K562 (cell line): Measurements from ENCODE around the gene AJM1. TPM values are rescaled to one million over a fixed set of nuclear protein-coding genes. Genes with fewer than 3 reads are reported as not detected.

ENCODE experiments used
- ATAC-seq: fragments of 200-7000 bp; cut with Tn5 transposase; 3 replicates; pipeline ENCODE4 v1.9.1; 2020; ENCODE audit warnings: moderate library complexity
- BruUV-seq: library from RNA; stranded (reverse); fragments of 400-500 nt; replicated peaks from 2 replicates; lab custom pipeline; 2021; lab: Mats Ljungman, UMichigan
- CTCF ChIA-PET: fragments of 300-600 bp; formaldehyde crosslinking; extraction: SDS; loops from one replicate; lab custom pipeline; 2021; ENCODE audit warnings: low intra/inter-chr PET ratio; lab: Yijun Ruan, JAX
- POLR2A ChIA-PET: fragments of 300-600, 350-650 bp; sonication (Branson Sonifier 250); formaldehyde crosslinking; extraction: SDS; loops from one replicate; lab custom pipeline; 2021; ENCODE audit warnings: antibody characterized with exemption, inconsistent platforms; lab: Yijun Ruan, JAX
- DNase-seq, 4 experiments: peaks; one replicate each; pipeline versions ENCODE4 v3.0.0 to v3.0.0-alpha.2; 2011 to 2018; ENCODE audit warnings: low spot score in 3 of 4, mixed read lengths in 3 of 4; ENCODE audit errors: extremely low read depth in 1 of 4
- FAIRE-seq: peaks from 2 replicates; lab custom pipeline; 2011; peaks lifted over from hg19 to GRCh38; lab: Jason Lieb, UNC
- H2AFZ ChIP-seq: 2 replicates; pipeline ENCODE4 v1.6.0; 2011; ENCODE audit warnings: low read depth, low read length, control low read depth, inconsistent platforms
- H3K27ac ChIP-seq: fragments of 200-600 bp; 3 replicates; pipeline ENCODE4 v1.8.0; 2011; ENCODE audit warnings: low read depth, mild to moderate bottlenecking, control low read depth, inconsistent platforms, low read length, moderate library complexity, mixed read lengths; ENCODE audit errors: extremely low read depth
- H3K27me3 ChIP-seq, 2 experiments: fragments of 300-600 bp in 1 of 2; 2 replicates in 1 of 2; 3 replicates in 1 of 2; pipeline versions ENCODE4 v1.6.0 to v1.8.0; 2011; ENCODE audit warnings: inconsistent platforms in 2 of 2, low read length in 2 of 2, mild to moderate bottlenecking in 1 of 2, mixed read lengths in 1 of 2, moderate library complexity in 1 of 2; ENCODE audit not compliant: control insufficient read depth in 2 of 2, insufficient read depth in 2 of 2
- H3K36me3 ChIP-seq: fragments of 300-600 bp; 3 replicates; pipeline ENCODE4 v1.8.0; 2011; ENCODE audit warnings: mild to moderate bottlenecking, low read length, inconsistent platforms; ENCODE audit not compliant: control insufficient read depth, insufficient read depth
- H3K4me1 ChIP-seq, 2 experiments: fragments of 200-600 bp in 1 of 2; replicated peaks in 1 of 2; 2 replicates in 1 of 2; 3 replicates in 1 of 2; pipeline versions ENCODE4 v1.5.1 to v1.8.0; 2011; ENCODE audit warnings: inconsistent platforms in 2 of 2, low read length in 2 of 2, mild to moderate bottlenecking in 1 of 2, mixed read lengths in 1 of 2, moderate library complexity in 1 of 2; ENCODE audit not compliant: control insufficient read depth in 2 of 2, insufficient read depth in 2 of 2
- H3K4me2 ChIP-seq: 2 replicates; pipeline ENCODE4 v1.6.1; 2011; ENCODE audit warnings: low read length, control low read depth, inconsistent platforms, mixed read lengths; ENCODE audit not compliant: insufficient read depth
- H3K4me3 ChIP-seq: fragments of 200-600 bp; sonication (generic), shearing (Covaris generic); 2 replicates; pipeline ENCODE4 v1.5.1; 2016; ENCODE audit warnings: control low read depth, inconsistent platforms
- H3K79me2 ChIP-seq: fragments of 200-600 bp; 3 replicates; pipeline ENCODE4 v1.8.0; 2011; ENCODE audit warnings: low read length, inconsistent platforms; ENCODE audit not compliant: control insufficient read depth, insufficient read depth
- H3K9ac ChIP-seq, 2 experiments: 2 replicates each; pipeline versions ENCODE4 v1.6.0 to v1.6.1; 2011; ENCODE audit warnings: low read depth in 2 of 2, low read length in 2 of 2, control low read depth in 1 of 2, inconsistent platforms in 1 of 2, mild to moderate bottlenecking in 1 of 2, mixed read lengths in 1 of 2; ENCODE audit not compliant: insufficient read depth in 1 of 2
- H3K9me1 ChIP-seq: one replicate; pipeline ENCODE4 v1.6.0; 2011; ENCODE audit warnings: inconsistent platforms, mild to moderate bottlenecking, low read length, moderate library complexity; ENCODE audit not compliant: control insufficient read depth, insufficient read depth
- H3K9me3 ChIP-seq: replicated peaks from 2 replicates; pipeline ENCODE4 v1.5.1; 2011; ENCODE audit warnings: low read depth, low read length, inconsistent platforms; ENCODE audit not compliant: control insufficient read depth, insufficient read depth
- H4K20me1 ChIP-seq: replicated peaks from 2 replicates; pipeline ENCODE4 v1.6.1; 2011; ENCODE audit warnings: low read length, inconsistent platforms, mixed read lengths; ENCODE audit not compliant: control insufficient read depth, insufficient read depth
- MNT ChIP-seq, 2 experiments: fragments of 450-650 bp; conservative IDR thresholded peaks; 2 replicates each; pipeline ENCODE4 v1.6.1; 2017; ENCODE audit warnings: mild to moderate bottlenecking in 2 of 2, moderate library complexity in 2 of 2
- POLR2G ChIP-seq: fragments of 200-400 bp; formaldehyde crosslinking; IDR thresholded peaks from 2 replicates; pipeline ENCODE4 v1.6.1; 2017; ENCODE audit warnings: low read depth, mild to moderate bottlenecking, antibody characterized with exemption, low read length, moderate library complexity
- WGBS: fragments of 100-300 bp; shearing (Covaris generic); methylation state at CpG from one replicate; pipeline ENCODE4 v1.1.6; 2016; ENCODE audit warnings: low coverage, mixed read lengths; ENCODE audit not compliant: insufficient coverage; ENCODE audit errors: missing lambda C conversion rate; 5-methylcytosine and 5-hydroxymethylcytosine counted together
- in situ Hi-C: fragments of 300-500 bp; cut with MboI; formaldehyde crosslinking; loops from 4 replicates; pipeline ENCODE4 v1.15.0; 2018; ENCODE audit warnings: inconsistent platforms, mixed read lengths
- intact Hi-C: fragments of 100-400 bp; cut with micrococcal nuclease; formaldehyde crosslinking; loops from 2 replicates; pipeline ENCODE4 v1.14.2; 2022
- polyA plus RNA-seq, 8 experiments: library from polyadenylated mRNA; depleted of rRNA in 4 of 8; stranded (reverse) in 5 of 8; unstranded in 3 of 8; fragments of >200 nt; fragmentation: Nextera tagmentation in 2 of 8; fragmentation: Illumina TruSeq in 1 of 8; extraction: Ambion mirVana in 2 of 8; extraction: Trizol in 1 of 8; gene quantifications; 2 replicates each; pipeline versions ENCODE4 v1.2.1 to v1.2.3, GENCODE V29; 2011 to 2014; ENCODE audit warnings: inconsistent platforms in 1 of 8, missing spikeins in 1 of 8
- total RNA-seq, 7 experiments: library from RNA; depleted of rRNA in 6 of 7; stranded (reverse); fragments of >200 nt in 6 of 7; fragmentation: Illumina TruSeq in 2 of 7; extraction: Trizol in 2 of 7; gene quantifications; 2 replicates each; pipeline versions ENCODE4 v1.2.1 to v1.2.3, GENCODE V29; 2011 to 2021; ENCODE audit warnings: low replicate concordance in 1 of 7

Gene AJM1
- total and polyA plus RNA-seq, 9 of the 15 experiments (the other 6 are each of a cell fraction or from before 2014, with no cell fraction given): 0.01 to 3.7 (median 0.65) TPM; not detected in 1

- no peak overlapping the region for H3K27ac ChIP-seq
- peaks cover 3% of the 10 kb centered on the region; the same call in 1 of the 3 replicates for H3K79me2 ChIP-seq
- H3K9me3 ChIP-seq: no peaks in the 10 kb centered on the region
- ATAC-seq: no peak
- no peaks in the 10 kb centered on the region; the same call in 1 of the 2 replicates for H4K20me1 ChIP-seq
- H3K4me3 ChIP-seq: no peak overlapping the region
- ChIA-PET POLR2A (interaction anchor here (0.5 to 0.9 kb wide), 4 partner anchors 8 to 198 kb away, joined by 3 to 4 read pairs (median 4); no protein-coding TSS in a partner anchor), CTCF (no interaction called here)
- in situ Hi-C loops (no loop called here), intact Hi-C loops (no loop called here)
- no peak for FAIRE-seq
- H3K36me3 ChIP-seq: peaks cover 96% of the 10 kb centered on the region
- H3K27me3 ChIP-seq: no peaks in the 10 kb centered on the region
- WGBS: 96% methylated on average over 9 of the region's 14 CpGs
- peaks cover 0 to 47% of the 10 kb centered on the region in 2 experiments; a peak in 2 of 5 replicates for H3K4me1 ChIP-seq
- TF ChIP-seq POLR2G (peak; percentile 38), MNT (conservative IDR thresholded peaks at IDR 0.05) (no peak)
- no TSS peak for BruUV-seq
- no peak overlapping the region for H3K4me2 ChIP-seq
- H2AFZ ChIP-seq: no peak overlapping the region
- no peaks in the 10 kb centered on the region for H3K9me1 ChIP-seq
- no peak for DNase-seq
- H3K9ac ChIP-seq: peak overlapping the region in 1 of 2 experiments; percentile 52; a peak in 2 of 4 replicates
These were observed 14.3 kb upstream of the AJM1 start for GRCh38 chr9:136827794-136828473.
